HEK293 (cell line): Measurements from ENCODE around the gene UNC13A.

Experiments
- CTCF ChIA-PET: fragments of 350-600 bp; formaldehyde crosslinking; extraction: SDS; loops from one replicate; lab custom pipeline; 2021; ENCODE audit warnings: antibody characterized with exemption; lab: Yijun Ruan, JAX
- POLR2A ChIA-PET: fragments of 300-600 bp; formaldehyde crosslinking; extraction: SDS; loops from one replicate; lab custom pipeline; 2020; ENCODE audit warnings: antibody characterized with exemption, inconsistent platforms; lab: Yijun Ruan, JAX
- H3K27ac ChIP-seq: fragments of 200-500 bp; sonication (Bioruptor generic); 2 replicates; pipeline ENCODE4 v1.5.1; 2014; ENCODE audit warnings: low read depth, low read length, control low read depth, inconsistent platforms; ENCODE audit errors: extremely low read depth
- H3K36me3 ChIP-seq, 2 experiments: fragments of 200-500 bp in 1 of 2; sonication (Bioruptor generic) in 1 of 2; 1 replicate in 1 of 2; 2 replicates in 1 of 2; pipeline ENCODE4 v1.5.1; 2014 to 2017; ENCODE audit warnings: inconsistent platforms in 2 of 2, low read length in 2 of 2; ENCODE audit not compliant: control insufficient read depth in 2 of 2, insufficient read depth in 1 of 2
- H3K4me1 ChIP-seq: fragments of 200-500 bp; sonication (Bioruptor generic); 2 replicates; pipeline ENCODE4 v1.5.1; 2014; ENCODE audit warnings: mild to moderate bottlenecking, low read length, inconsistent platforms; ENCODE audit not compliant: control insufficient read depth, insufficient read depth
- H3K4me3 ChIP-seq: 2 replicates; pipeline ENCODE4 v1.5.1; 2011; ENCODE audit warnings: low read depth, mild to moderate bottlenecking, control low read depth, low read length, moderate library complexity
- H3K9me3 ChIP-seq: fragments of 200-500 bp; sonication (Bioruptor generic); 2 replicates; pipeline ENCODE4 v1.5.1; 2014; ENCODE audit warnings: low read depth, low read length, inconsistent platforms; ENCODE audit not compliant: control insufficient read depth, insufficient read depth
- EGR2 ChIP-seq: fragments of 450-650 bp; formaldehyde crosslinking; IDR thresholded peaks from 2 replicates; pipeline ENCODE4 v1.5.1; 2016; ENCODE audit warnings: low read depth, missing biosample characterization, missing genetic modification characterization
- GLI4 ChIP-seq: fragments of 450-650 bp; formaldehyde crosslinking; IDR thresholded peaks from 2 replicates; pipeline ENCODE4 v1.5.1; 2016; ENCODE audit warnings: missing biosample characterization, missing genetic modification characterization
- HOXC10 ChIP-seq: sonication (generic); formaldehyde crosslinking; IDR thresholded peaks from 2 replicates; pipeline ENCODE4 v1.8.1; 2023; ENCODE audit warnings: mild to moderate bottlenecking, missing genetic modification reagents
- HOXD13 ChIP-seq: sonication (generic); formaldehyde crosslinking; IDR thresholded peaks from 2 replicates; pipeline ENCODE4 v1.8.0; 2022; ENCODE audit warnings: missing genetic modification reagents, borderline replicate concordance
- MEIS1 ChIP-seq: sonication (generic); formaldehyde crosslinking; IDR thresholded peaks from 2 replicates; pipeline ENCODE4 v1.8.1; 2022; ENCODE audit warnings: missing genetic modification reagents, mild to moderate bottlenecking, borderline replicate concordance
- OVOL3 ChIP-seq: fragments of 450-650 bp; formaldehyde crosslinking; IDR thresholded peaks from 2 replicates; pipeline ENCODE4 v1.5.1; 2016; ENCODE audit warnings: missing biosample characterization, missing genetic modification characterization
- SCRT2 ChIP-seq: fragments of 450-650 bp; formaldehyde crosslinking; IDR thresholded peaks from 2 replicates; pipeline ENCODE4 v1.5.1; 2016; ENCODE audit warnings: missing biosample characterization, missing genetic modification characterization
- SP3 ChIP-seq: fragments of 450-650 bp; formaldehyde crosslinking; IDR thresholded peaks from 2 replicates; pipeline ENCODE4 v1.5.1; 2016; ENCODE audit warnings: missing biosample characterization, missing genetic modification characterization
- ZBTB7A ChIP-seq: fragments of 450-650 bp; formaldehyde crosslinking; IDR thresholded peaks from 2 replicates; pipeline ENCODE4 v1.5.1; 2016; ENCODE audit warnings: low read depth, missing biosample characterization, missing genetic modification characterization
- ZNF10 ChIP-seq: fragments of 450-650 bp; formaldehyde crosslinking; IDR thresholded peaks from 2 replicates; pipeline ENCODE4 v1.5.1; 2017; ENCODE audit warnings: missing biosample characterization, missing genetic modification characterization
- ZNF114 ChIP-seq: fragments of 450-650 bp; formaldehyde crosslinking; IDR thresholded peaks from 2 replicates; pipeline ENCODE4 v1.5.0; 2017; ENCODE audit warnings: missing biosample characterization, missing genetic modification characterization
- ZNF140 ChIP-seq: fragments of 450-650 bp; formaldehyde crosslinking; IDR thresholded peaks from 2 replicates; pipeline ENCODE4 v1.5.1; 2016; ENCODE audit warnings: missing biosample characterization, missing genetic modification characterization
- ZNF169 ChIP-seq: fragments of 450-650 bp; formaldehyde crosslinking; IDR thresholded peaks from 2 replicates; pipeline ENCODE4 v1.5.1; 2016; ENCODE audit warnings: missing biosample characterization, missing genetic modification characterization
- ZNF18 ChIP-seq: fragments of 450-650 bp; formaldehyde crosslinking; IDR thresholded peaks from 2 replicates; pipeline ENCODE4 v1.5.1; 2016; ENCODE audit warnings: missing biosample characterization, missing genetic modification characterization
- ZNF202 ChIP-seq: fragments of 450-650 bp; formaldehyde crosslinking; IDR thresholded peaks from 2 replicates; pipeline ENCODE4 v1.5.1; 2016; ENCODE audit warnings: missing biosample characterization, missing genetic modification characterization, borderline replicate concordance
- ZNF223 ChIP-seq: fragments of 450-650 bp; formaldehyde crosslinking; IDR thresholded peaks from 2 replicates; pipeline ENCODE4 v1.5.1; 2016; ENCODE audit warnings: missing biosample characterization, missing genetic modification characterization
- ZNF311 ChIP-seq: fragments of 450-650 bp; formaldehyde crosslinking; IDR thresholded peaks from 2 replicates; pipeline ENCODE4 v1.5.1; 2017; ENCODE audit warnings: missing biosample characterization, missing genetic modification characterization, borderline replicate concordance
- ZNF324 ChIP-seq: fragments of 450-650 bp; formaldehyde crosslinking; IDR thresholded peaks from 2 replicates; pipeline ENCODE4 v1.5.1; 2016; ENCODE audit warnings: missing biosample characterization, missing genetic modification characterization
- ZNF623 ChIP-seq: fragments of 450-650 bp; formaldehyde crosslinking; IDR thresholded peaks from 2 replicates; pipeline ENCODE4 v1.5.1; 2016; ENCODE audit warnings: missing biosample characterization, missing genetic modification characterization
- ZNF660 ChIP-seq: fragments of 450-650 bp; IDR thresholded peaks from 2 replicates; pipeline ENCODE4 v1.5.1; 2018; ENCODE audit warnings: missing biosample characterization, mild to moderate bottlenecking, missing genetic modification characterization
- ZNF785 ChIP-seq: fragments of 450-650 bp; formaldehyde crosslinking; IDR thresholded peaks from 2 replicates; pipeline ENCODE4 v1.5.1; 2016; ENCODE audit warnings: missing biosample characterization, missing genetic modification characterization
- ZNF792 ChIP-seq: fragments of 450-650 bp; formaldehyde crosslinking; IDR thresholded peaks from 2 replicates; pipeline ENCODE4 v1.5.1; 2016; ENCODE audit warnings: missing biosample characterization, missing genetic modification characterization
- ZSCAN23 ChIP-seq: fragments of 450-650 bp; formaldehyde crosslinking; IDR thresholded peaks from 2 replicates; pipeline ENCODE4 v1.5.1; 2016; ENCODE audit warnings: missing biosample characterization, missing genetic modification characterization
- TF ChIP-seq, protein P1 (sequence below): fragments of 450-650 bp; IDR thresholded peaks from 2 replicates; pipeline ENCODE4 v1.5.1; 2018; ENCODE audit warnings: missing biosample characterization, mild to moderate bottlenecking, missing genetic modification characterization
- TF ChIP-seq, protein P2 (sequence below): fragments of 450-650 bp; formaldehyde crosslinking; IDR thresholded peaks from 2 replicates; pipeline ENCODE4 v1.5.1; 2017; ENCODE audit warnings: missing biosample characterization, missing genetic modification characterization
- TF ChIP-seq, protein P3 (sequence below): fragments of 450-650 bp; formaldehyde crosslinking; IDR thresholded peaks from 2 replicates; pipeline ENCODE4 v1.5.1; 2016; ENCODE audit warnings: missing biosample characterization, missing genetic modification characterization, low read depth

Gene UNC13A

GRCh38 chr19:17734146-17734545 is 46.0 kb upstream of the UNC13A start (continued):
- TF ChIP-seq, protein P1, sequence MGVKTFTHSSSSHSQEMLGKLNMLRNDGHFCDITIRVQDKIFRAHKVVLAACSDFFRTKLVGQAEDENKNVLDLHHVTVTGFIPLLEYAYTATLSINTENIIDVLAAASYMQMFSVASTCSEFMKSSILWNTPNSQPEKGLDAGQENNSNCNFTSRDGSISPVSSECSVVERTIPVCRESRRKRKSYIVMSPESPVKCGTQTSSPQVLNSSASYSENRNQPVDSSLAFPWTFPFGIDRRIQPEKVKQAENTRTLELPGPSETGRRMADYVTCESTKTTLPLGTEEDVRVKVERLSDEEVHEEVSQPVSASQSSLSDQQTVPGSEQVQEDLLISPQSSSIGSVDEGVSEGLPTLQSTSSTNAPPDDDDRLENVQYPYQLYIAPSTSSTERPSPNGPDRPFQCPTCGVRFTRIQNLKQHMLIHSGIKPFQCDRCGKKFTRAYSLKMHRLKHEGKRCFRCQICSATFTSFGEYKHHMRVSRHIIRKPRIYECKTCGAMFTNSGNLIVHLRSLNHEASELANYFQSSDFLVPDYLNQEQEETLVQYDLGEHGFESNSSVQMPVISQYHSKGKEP: no peak
- no peak for TF ChIP-seq ZNF10 (tag by site-specific recombination)
- TF ChIP-seq, all 188 proteins: peak for 0

- H3K36me3 ChIP-seq: peaks cover 32 to 74% of the 10 kb centered on the region in 2 experiments
- TF ChIP-seq ZNF324 (tag by site-specific recombination): no peak
- TF ChIP-seq HOXD13 (CRISPR knock-in tag): no peak
- TF ChIP-seq, protein P2, sequence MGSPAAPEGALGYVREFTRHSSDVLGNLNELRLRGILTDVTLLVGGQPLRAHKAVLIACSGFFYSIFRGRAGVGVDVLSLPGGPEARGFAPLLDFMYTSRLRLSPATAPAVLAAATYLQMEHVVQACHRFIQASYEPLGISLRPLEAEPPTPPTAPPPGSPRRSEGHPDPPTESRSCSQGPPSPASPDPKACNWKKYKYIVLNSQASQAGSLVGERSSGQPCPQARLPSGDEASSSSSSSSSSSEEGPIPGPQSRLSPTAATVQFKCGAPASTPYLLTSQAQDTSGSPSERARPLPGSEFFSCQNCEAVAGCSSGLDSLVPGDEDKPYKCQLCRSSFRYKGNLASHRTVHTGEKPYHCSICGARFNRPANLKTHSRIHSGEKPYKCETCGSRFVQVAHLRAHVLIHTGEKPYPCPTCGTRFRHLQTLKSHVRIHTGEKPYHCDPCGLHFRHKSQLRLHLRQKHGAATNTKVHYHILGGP (tag by site-specific recombination): no peak
- TF ChIP-seq HOXC10 (CRISPR knock-in tag): no peak
- TF ChIP-seq ZNF792 (tag by site-specific recombination): no peak
- TF ChIP-seq OVOL3 (tag by site-specific recombination): no peak
- TF ChIP-seq ZNF660 (tag by site-specific recombination): no peak
- no peak for TF ChIP-seq GLI4 (tag by site-specific recombination)
- TF ChIP-seq MEIS1: no peak
- no peak for TF ChIP-seq ZNF140 (tag by site-specific recombination)
- no peak for TF ChIP-seq ZNF18 (tag by site-specific recombination)
- no peak for TF ChIP-seq ZNF169 (tag by site-specific recombination)
- no peak for TF ChIP-seq ZBTB7A (tag by site-specific recombination)
- TF ChIP-seq, protein P3, sequence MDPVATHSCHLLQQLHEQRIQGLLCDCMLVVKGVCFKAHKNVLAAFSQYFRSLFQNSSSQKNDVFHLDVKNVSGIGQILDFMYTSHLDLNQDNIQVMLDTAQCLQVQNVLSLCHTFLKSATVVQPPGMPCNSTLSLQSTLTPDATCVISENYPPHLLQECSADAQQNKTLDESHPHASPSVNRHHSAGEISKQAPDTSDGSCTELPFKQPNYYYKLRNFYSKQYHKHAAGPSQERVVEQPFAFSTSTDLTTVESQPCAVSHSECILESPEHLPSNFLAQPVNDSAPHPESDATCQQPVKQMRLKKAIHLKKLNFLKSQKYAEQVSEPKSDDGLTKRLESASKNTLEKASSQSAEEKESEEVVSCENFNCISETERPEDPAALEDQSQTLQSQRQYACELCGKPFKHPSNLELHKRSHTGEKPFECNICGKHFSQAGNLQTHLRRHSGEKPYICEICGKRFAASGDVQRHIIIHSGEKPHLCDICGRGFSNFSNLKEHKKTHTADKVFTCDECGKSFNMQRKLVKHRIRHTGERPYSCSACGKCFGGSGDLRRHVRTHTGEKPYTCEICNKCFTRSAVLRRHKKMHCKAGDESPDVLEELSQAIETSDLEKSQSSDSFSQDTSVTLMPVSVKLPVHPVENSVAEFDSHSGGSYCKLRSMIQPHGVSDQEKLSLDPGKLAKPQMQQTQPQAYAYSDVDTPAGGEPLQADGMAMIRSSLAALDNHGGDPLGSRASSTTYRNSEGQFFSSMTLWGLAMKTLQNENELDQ (tag by site-specific recombination): no peak
- no peak overlapping the region for H3K4me3 ChIP-seq
- no peaks in the 10 kb centered on the region for H3K4me1 ChIP-seq
- H3K27ac ChIP-seq: no peak overlapping the region
- ChIA-PET CTCF (no interaction called here), POLR2A (no interaction called here)
- no peaks in the 10 kb centered on the region for H3K9me3 ChIP-seq
These were observed 45.0 kb upstream of the UNC13A start for GRCh38 chr19:17733127-17733526.

GRCh38 chr19:17727843-17728242 is 39.7 kb upstream of the UNC13A start:
- Histone ChIP-seq H3K36me3 (peaks cover 34 to 93% of the 10 kb centered on the region in 2 experiments), H3K4me3 (no peak overlapping the region), H3K9me3 (no peaks in the 10 kb centered on the region), H3K27ac (no peak overlapping the region), H3K4me1 (no peaks in the 10 kb centered on the region)
- no peak for TF ChIP-seq ZSCAN23 (tag by site-specific recombination)
- no peak for TF ChIP-seq ZNF202 (tag by site-specific recombination)
- no peak for TF ChIP-seq ZNF311 (tag by site-specific recombination)
- TF ChIP-seq HOXC10 (CRISPR knock-in tag): no peak
- no peak for TF ChIP-seq ZNF114 (tag by site-specific recombination)
- no peak for TF ChIP-seq ZNF623
- no peak for TF ChIP-seq SP3 (tag by site-specific recombination)
- TF ChIP-seq ZNF785 (tag by site-specific recombination): no peak
- TF ChIP-seq EGR2 (tag by site-specific recombination): no peak
- no peak for TF ChIP-seq ZNF223 (tag by site-specific recombination)
- no peak for TF ChIP-seq ZBTB7A (tag by site-specific recombination)
- no peak for TF ChIP-seq SCRT2 (tag by site-specific recombination)
- ChIA-PET POLR2A (no interaction called here), CTCF (interaction anchor here (0.5 to 0.6 kb wide), 2 partner anchors 132 to 320 kb away, joined by 3 read pairs; partner anchors contain the start of gene RPL18A)
